Adrenal gland (tissue), 12 donors: ENCODE results near the gene SPTB. TPM values are rescaled to one million over a fixed set of nuclear protein-coding genes. Genes with fewer than 3 reads are reported as not detected.

Source experiments
- DNase-seq, 7 donors: peaks; one replicate each; pipeline ENCODE4 v3.0.0-alpha.2; 2019 to 2020
- H3K27ac ChIP-seq, 5 donors: fragments of 200-600 bp; sonication (generic) in 4 of 5; 1 replicate in 3 of 5; 2 replicates in 2 of 5; pipeline versions ENCODE4 v1.5.1 to v1.8.0; 2016 to 2020; ENCODE audit warnings: mild to moderate bottlenecking in 1 of 5
- H3K27me3 ChIP-seq: fragments of 200-600 bp; 2 replicates; pipeline ENCODE4 v1.8.0; 2021
- H3K36me3 ChIP-seq, 2 donors: fragments of 200-600 bp; replicated peaks in 1 of 2; 1 replicate in 1 of 2; 2 replicates in 1 of 2; pipeline versions ENCODE4 v1.5.1 to v1.8.0; 2018 to 2022
- H3K4me1 ChIP-seq, 2 donors: fragments of 200-600 bp; replicated peaks in 1 of 2; 1 replicate in 1 of 2; 2 replicates in 1 of 2; pipeline versions ENCODE4 v1.5.1 to v1.8.0; 2018 to 2021
- H3K4me3 ChIP-seq, 4 donors: fragments of 200-600 bp; sonication (generic) in 3 of 4; one replicate each; pipeline ENCODE4 v1.5.1; 2016 to 2018
- H3K9me3 ChIP-seq, 3 donors: fragments of 200-600 bp; sonication (generic) in 1 of 3; replicated peaks in 1 of 3; 1 replicate in 2 of 3; 2 replicates in 1 of 3; pipeline versions ENCODE4 v1.5.1 to v1.8.0; 2016 to 2021
- CTCF ChIP-seq, 6 experiments: fragments of 450-650 bp in 4 of 6; fragments of 200-600 bp in 2 of 6; sonication (generic) in 1 of 6; IDR thresholded peaks; 1 replicate in 5 of 6; 2 replicates in 1 of 6; pipeline versions ENCODE4 v1.5.1 to v1.8.0; 2016 to 2021; ENCODE audit warnings: antibody characterized with exemption in 6 of 6, mild to moderate bottlenecking in 2 of 6, moderate library complexity in 1 of 6
- POLR2A ChIP-seq, 2 donors: fragments of 450-650 bp; IDR thresholded peaks; one replicate each; pipeline ENCODE4 v1.6.1; 2017; ENCODE audit warnings: antibody characterized with exemption in 2 of 2, mild to moderate bottlenecking in 2 of 2, moderate library complexity in 1 of 2
- WGBS, 4 donors: extraction: QIAGEN DNeasy Blood & Tissue Kit in 2 of 4; methylation state at CpG; one replicate each; pipeline versions ENCODE4 v1.1.5 to v1.1.7; 2013 to 2017; 5-methylcytosine and 5-hydroxymethylcytosine counted together
- intact Hi-C, 2 donors: fragments of 100-400 bp; cut with DNase I; formaldehyde crosslinking; loops; one replicate each; pipeline versions ENCODE4 v1.14.1 to v1.15.0; 2022 to 2023
- polyA plus RNA-seq, 3 donors: library from polyadenylated mRNA; stranded (reverse); fragments of 200-250 nt in 2 of 3; fragments of 350-450 nt in 1 of 3; fragmentation: Illumina TruSeq in 1 of 3; extraction: RNeasy Lipid Tissue Mini Kit (QIAGEN cat#74804) in 1 of 3; gene quantifications; one replicate each; pipeline ENCODE4 v1.2.3, GENCODE V29; 2013 to 2014
- total RNA-seq, 9 donors: library from RNA; depleted of rRNA in 4 of 9; stranded (reverse); fragments of >200 nt in 4 of 9; fragments of 120-200 nt in 1 of 9; fragmentation: NEBNext Ultra II Directional in 1 of 9; extraction: Animal tissue kit (Norgen Biotek cat#: 25700) in 1 of 9; gene quantifications; one replicate each; pipeline versions ENCODE4 v1.1.0 to v1.2.4, GENCODE V29; 2013 to 2023
- donor health status: healthy with polysubstance abuse.
- donor health status: Bipolar disorder and iron deficiency.
- donor health status: DM: yes; HTN: yes; CAD: no.
- donor health status: DM: no; HTN: no; CAD: no.
- donor health status: DM: no; HTN: no; CAD: no.
- donor health status: DM: yes; HTN: yes; CAD: no.

The SPTB gene
- total and polyA plus RNA-seq, 12 donors, result 0.18 to 14.5 (median 1.2) TPM

- Histone ChIP-seq H3K36me3 (no peaks in the 10 kb centered on the region), H3K27ac (no peak overlapping the region), H3K4me3 (no peak overlapping the region), H3K27me3 (peaks cover 11% of the 10 kb centered on the region), H3K4me1 (no peaks in the 10 kb centered on the region), H3K9me3 (no peaks in the 10 kb centered on the region)
- no peak for DNase-seq
- WGBS, 4 donors, result 71 to 81% (median 73%) methylated on average over 5 of the region's 5 CpGs
- intact Hi-C loops, result no loop called here
- TF ChIP-seq CTCF (IDR thresholded peaks at IDR 0.05), result no peak
- no peak for TF ChIP-seq POLR2A (IDR thresholded peaks at IDR 0.05)
Observed at GRCh38 chr14:64850369-64851137, 29.2 kb downstream of the SPTB start.

- no peak for TF ChIP-seq CTCF (IDR thresholded peaks at IDR 0.05)
- no peak for TF ChIP-seq POLR2A (IDR thresholded peaks at IDR 0.05)
- no peak for DNase-seq
- H3K4me1 ChIP-seq, result no peaks in the 10 kb centered on the region
- no peak overlapping the region for H3K4me3 ChIP-seq
- no peaks in the 10 kb centered on the region for H3K36me3 ChIP-seq
- WGBS, 4 donors, result 80 to 87% (median 83%) methylated on average over 4 of the region's 4 CpGs
- intact Hi-C loops, result no loop called here
- no peak overlapping the region for H3K27ac ChIP-seq
- H3K9me3 ChIP-seq, result no peaks in the 10 kb centered on the region
- peaks cover 11% of the 10 kb centered on the region for H3K27me3 ChIP-seq
Observed at GRCh38 chr14:64849940-64850339, 29.8 kb downstream of the SPTB start.

GRCh38 chr14:64848239-64848638 is 31.5 kb downstream of the SPTB start:
- TF ChIP-seq CTCF (IDR thresholded peaks at IDR 0.05) (no peak), POLR2A (IDR thresholded peaks at IDR 0.05) (no peak)
- H3K4me3 ChIP-seq, result no peak overlapping the region
- H3K27ac ChIP-seq, result no peak overlapping the region
- H3K9me3 ChIP-seq, result no peaks in the 10 kb centered on the region
- intact Hi-C loops, result no loop called here
- WGBS, 4 donors, result 76 to 91% (median 81%) methylated on average over 3 of the region's 3 CpGs
- H3K4me1 ChIP-seq, result no peaks in the 10 kb centered on the region
- H3K27me3 ChIP-seq, result peaks cover 11% of the 10 kb centered on the region
- H3K36me3 ChIP-seq, result no peaks in the 10 kb centered on the region
- no peak for DNase-seq

- intact Hi-C loops, result no loop called here
- H3K9me3 ChIP-seq, result no peaks in the 10 kb centered on the region
- H3K36me3 ChIP-seq, result no peaks in the 10 kb centered on the region
- H3K4me1 ChIP-seq, result no peaks in the 10 kb centered on the region
- H3K27ac ChIP-seq, result no peak overlapping the region
- TF ChIP-seq CTCF (IDR thresholded peaks at IDR 0.05), result no peak
- TF ChIP-seq POLR2A (IDR thresholded peaks at IDR 0.05), result no peak
- WGBS, 4 donors, result 81 to 90% (median 83%) methylated on average over 4 of the region's 4 CpGs
- DNase-seq, result no peak
- H3K4me3 ChIP-seq, result no peak overlapping the region
- H3K27me3 ChIP-seq, result peaks cover 16% of the 10 kb centered on the region
Observed at GRCh38 chr14:64846319-64846718, 33.4 kb downstream of the SPTB start.
